HG03442 (cell line): ENCODE data around the gene DLD.
"Not testable (repeated sequence)": the region's sequence is repeated elsewhere in the genome, so short reads cannot be mapped to it uniquely, and the experiment has no call there.

Experiments used
- ATAC-seq: cut with Tn5 transposase; IDR thresholded peaks from one replicate; pipeline ENCODE4 v1.9.1; 2021; ENCODE audit warnings: mild to moderate bottlenecking, moderate library complexity; ENCODE audit not compliant: unreplicated experiment

DLD gene

GRCh38 chr7:107890962-107891635 lies at the start of gene DLD:
DLD (plus strand) TSS chr7:107891183; CDS start chr7:107891251, 68 bp downstream.
- ATAC-seq: peak; percentile 97

- ATAC-seq: no peak
Observed at GRCh38 chr7:107842213-107842612, 48.8 kb upstream of the DLD start.

- no peak for ATAC-seq
Observed at GRCh38 chr7:107843184-107843583, 47.8 kb upstream of the DLD start.

GRCh38 chr7:107846324-107846723 lies 44.7 kb upstream of the DLD start:
- no peak for ATAC-seq

- no peak for ATAC-seq
Observed at GRCh38 chr7:107847168-107847835, 43.7 kb upstream of the DLD start.

GRCh38 chr7:107847836-107848175 lies 43.2 kb upstream of the DLD start:
- not testable (repeated sequence) for ATAC-seq

- not testable (repeated sequence) for ATAC-seq
Observed at GRCh38 chr7:107848211-107848610, 42.8 kb upstream of the DLD start.

GRCh38 chr7:107850216-107850615 lies 40.8 kb upstream of the DLD start:
- no peak for ATAC-seq

GRCh38 chr7:107850643-107851042 lies 40.3 kb upstream of the DLD start:
- no peak for ATAC-seq

GRCh38 chr7:107854454-107854853 lies 36.5 kb upstream of the DLD start:
- no peak for ATAC-seq

- no peak for ATAC-seq
Observed at GRCh38 chr7:107854989-107855388, 36.0 kb upstream of the DLD start.

GRCh38 chr7:107856806-107857540 lies 34.0 kb upstream of the DLD start:
- no peak for ATAC-seq

- no peak for ATAC-seq
Observed at GRCh38 chr7:107857541-107857912, 33.5 kb upstream of the DLD start.

- no peak for ATAC-seq
Observed at GRCh38 chr7:107858280-107858679, 32.7 kb upstream of the DLD start.

- ATAC-seq: no peak
Observed at GRCh38 chr7:107860279-107860961, 30.6 kb upstream of the DLD start.

- ATAC-seq: no peak
Observed at GRCh38 chr7:107860981-107861652, 29.9 kb upstream of the DLD start.

- no peak for ATAC-seq
Observed at GRCh38 chr7:107865956-107866775, 24.8 kb upstream of the DLD start.

GRCh38 chr7:107867858-107868466 lies 23.0 kb upstream of the DLD start:
- no peak for ATAC-seq

GRCh38 chr7:107870427-107871000 lies 20.5 kb upstream of the DLD start:
- ATAC-seq: no peak
